ENCODE results near the gene COPS3.

COPS3 gene

GRCh38 chr17:17237026-17237799 lies 43.8 kb downstream of the COPS3 start, which contains the start of gene FLCN:
Gene FLCN, minus strand, starts transcription at chr17:17237168. Its CDS starts 9,031 bp downstream, at chr17:17228137.
- DNase-seq: peak; percentile 44

DNA sequence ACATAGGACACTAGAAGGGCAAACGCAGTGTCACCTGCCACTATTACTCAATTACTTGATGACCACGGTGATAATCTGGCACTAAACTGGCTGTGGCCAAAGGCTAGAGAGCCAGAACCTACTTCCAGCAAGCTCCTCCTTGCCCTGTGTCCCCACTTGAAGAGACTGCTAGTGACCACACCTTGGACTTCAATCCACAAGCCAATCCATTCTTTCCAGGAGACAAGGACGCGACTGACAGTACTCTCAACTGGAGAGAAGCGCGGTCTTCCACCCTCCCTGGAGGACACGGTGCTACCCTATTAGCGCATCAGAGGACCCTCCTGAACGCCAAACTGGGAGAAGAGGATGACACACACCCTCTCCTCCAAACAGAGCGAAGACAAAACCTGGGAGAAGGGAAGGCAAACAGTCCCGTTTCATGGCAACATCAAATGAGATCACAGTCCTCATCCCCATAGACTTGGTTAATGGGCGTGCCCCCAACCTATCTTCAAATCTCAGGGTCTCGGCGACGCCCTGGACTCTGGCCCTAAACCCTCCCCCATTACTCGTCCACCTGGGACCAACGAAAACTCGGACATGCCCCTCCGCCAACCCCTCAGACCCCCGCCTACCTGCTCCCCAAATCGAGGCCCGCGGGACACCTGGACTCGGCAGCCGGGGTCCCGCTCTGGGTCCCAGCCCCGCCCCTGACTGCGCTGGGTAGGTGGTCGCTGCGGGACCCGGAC lies 44.6 kb downstream of the COPS3 start:
- DNase-seq: no peak

GRCh38 chr17:17235212-17236174 lies 45.6 kb downstream of the COPS3 start:
- DNase-seq: no peak

DNA sequence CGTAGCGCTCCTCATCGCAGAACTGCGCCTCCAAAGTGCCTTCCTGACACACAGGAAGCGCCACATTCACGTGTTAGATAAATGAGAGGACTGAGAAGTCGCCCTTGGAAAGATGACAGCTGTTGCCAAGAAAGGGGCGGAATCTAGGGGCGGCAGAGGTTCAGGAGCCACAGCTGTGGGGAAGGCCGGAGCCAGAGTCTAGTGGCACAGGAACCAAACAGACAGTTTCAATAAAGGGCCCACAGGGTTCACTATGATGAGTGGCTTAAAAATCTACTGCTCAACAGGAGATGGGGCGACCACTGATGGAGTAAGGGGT lies 48.8 kb downstream of the COPS3 start:
- DNase-seq: no peak

DNA sequence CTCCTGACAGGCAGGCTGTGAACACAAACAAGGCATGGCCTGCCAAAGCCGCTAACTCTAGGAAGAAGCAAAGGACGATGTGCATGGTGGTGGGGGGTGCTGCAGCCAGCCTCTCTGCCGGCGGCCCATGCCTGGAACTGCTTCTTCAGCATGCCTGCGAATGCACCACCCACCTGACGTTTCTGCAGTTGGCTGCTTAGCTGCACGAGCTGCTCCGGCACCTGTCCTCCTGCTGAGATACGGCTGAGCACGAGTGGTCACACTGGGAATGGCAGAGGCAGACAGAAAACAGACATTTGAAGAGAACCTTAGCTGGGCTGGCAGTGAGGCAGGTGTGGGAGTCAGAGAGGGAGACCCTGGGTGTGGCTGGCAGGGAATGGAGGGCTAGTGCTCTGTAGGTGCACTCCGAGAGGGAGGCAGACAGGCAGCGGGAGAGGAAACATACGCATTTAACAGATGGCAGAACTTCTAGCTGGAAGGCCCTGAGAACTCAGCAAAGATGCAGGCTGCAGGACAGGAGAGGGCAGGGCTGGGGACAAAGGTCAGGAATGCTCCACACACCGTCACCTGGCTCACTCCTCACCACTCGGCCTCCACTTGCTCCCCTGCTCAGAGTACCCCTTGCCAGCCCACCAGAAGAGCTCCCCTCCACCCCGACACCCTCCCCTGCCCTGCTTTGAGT lies 49.3 kb downstream of the COPS3 start:
- no peak for DNase-seq

- no peak for DNase-seq
These were observed 51.3 kb downstream of the COPS3 start for GRCh38 chr17:17229416-17230384.

DNA sequence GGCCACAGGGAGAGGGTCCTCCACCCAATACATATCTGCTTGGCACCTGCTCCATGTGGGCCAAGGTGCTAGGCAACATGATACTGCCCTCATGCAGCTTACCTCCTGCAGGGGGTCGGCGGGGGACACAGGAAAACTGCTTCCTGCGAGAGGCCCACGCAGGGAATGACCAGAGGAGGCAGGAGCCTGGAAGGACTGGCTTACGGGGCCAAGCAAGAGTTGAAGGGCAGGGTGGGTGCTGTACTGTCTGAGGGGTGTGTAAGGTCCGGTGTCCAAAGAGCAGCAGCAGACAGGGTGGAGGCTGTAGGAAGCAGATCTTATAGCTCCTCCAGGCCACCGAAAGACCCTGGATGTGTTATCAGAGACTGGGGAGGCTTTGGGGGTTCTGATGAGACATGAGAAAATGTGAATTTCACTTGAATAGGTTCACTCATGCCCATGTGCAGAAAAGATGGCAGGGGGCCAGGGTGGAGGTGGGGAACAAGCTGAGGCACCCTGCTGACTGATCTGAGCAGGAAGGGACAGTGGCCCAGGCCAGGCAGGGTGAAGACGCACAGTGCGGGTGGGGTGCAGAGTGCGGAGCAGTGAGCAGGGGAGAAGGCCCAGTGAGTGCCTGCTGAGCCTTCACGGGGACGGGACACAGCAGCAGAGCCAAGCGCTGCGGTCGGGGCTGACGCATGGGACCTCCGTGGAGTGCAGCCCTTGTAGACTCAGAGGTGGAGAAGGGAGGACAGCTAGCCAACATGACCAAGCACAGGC lies 52.3 kb downstream of the COPS3 start:
- no peak for DNase-seq

DNA sequence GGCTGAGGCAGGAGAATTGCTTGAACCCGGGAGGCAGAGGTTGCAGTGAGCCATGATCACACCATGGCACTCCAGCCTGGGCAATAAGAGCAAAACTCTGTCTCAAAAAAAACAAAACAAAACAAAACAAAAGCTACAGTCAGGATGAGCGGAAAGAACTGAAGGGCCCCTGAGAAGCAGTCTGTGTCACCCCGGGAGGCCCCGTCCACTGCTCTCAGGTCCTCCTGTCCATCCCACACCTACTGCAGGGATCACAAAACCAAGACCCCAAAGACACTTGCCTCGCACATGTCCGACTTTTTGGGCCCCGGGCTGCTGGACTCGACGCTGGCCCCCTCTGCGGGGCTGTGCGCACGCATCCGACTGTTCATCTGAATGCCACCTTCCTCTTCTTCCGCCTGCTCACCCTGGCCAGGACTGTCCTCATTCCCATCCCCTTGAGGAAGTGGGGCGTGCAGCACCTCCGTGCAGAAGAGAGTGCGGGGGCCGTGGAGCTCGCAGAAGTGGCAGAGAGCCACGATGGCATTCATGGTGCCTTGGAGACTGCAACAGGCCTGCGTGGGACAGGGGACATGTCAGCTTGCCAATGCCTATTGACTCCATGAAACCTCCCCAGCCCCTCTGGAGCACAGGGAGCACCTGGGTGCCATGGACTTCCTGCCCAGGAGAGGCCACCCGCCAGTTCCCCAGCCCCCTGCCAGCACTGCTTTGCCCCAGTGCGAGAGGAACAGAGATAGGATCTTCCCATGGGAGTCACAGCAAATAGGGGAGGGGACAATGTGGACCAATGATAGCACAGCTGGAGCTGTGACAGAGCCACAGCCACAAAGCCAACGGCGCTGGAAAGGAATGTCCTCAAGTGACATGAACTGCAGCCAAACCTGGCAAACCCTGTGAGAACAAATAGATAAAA lies 53.2 kb downstream of the COPS3 start:
- DNase-seq: no peak

GRCh38 chr17:17226451-17227265 lies 54.4 kb downstream of the COPS3 start:
- DNase-seq: no peak

DNA sequence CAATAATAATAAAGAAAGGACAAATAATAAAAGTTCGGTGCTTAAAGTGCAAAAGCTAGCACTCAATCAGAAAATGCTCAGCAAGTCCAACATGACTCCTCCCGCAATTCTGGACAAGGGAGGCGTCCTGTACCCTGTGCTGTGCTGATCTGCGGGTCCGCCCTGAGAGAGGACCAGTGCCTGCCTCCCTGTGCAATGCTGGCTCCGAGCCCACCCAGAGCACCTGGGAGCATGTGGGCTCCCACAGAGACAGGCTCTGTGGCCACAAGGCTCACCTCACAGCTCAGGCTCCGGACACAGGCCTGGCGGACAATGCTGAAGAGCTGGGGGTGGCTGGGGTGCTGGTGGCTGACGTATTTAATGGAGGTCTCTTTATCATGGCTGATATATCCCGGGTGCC lies 55.1 kb downstream of the COPS3 start:
- DNase-seq: no peak

- DNase-seq: no peak
These were observed 56.9 kb downstream of the COPS3 start for GRCh38 chr17:17224137-17224536.

DNA sequence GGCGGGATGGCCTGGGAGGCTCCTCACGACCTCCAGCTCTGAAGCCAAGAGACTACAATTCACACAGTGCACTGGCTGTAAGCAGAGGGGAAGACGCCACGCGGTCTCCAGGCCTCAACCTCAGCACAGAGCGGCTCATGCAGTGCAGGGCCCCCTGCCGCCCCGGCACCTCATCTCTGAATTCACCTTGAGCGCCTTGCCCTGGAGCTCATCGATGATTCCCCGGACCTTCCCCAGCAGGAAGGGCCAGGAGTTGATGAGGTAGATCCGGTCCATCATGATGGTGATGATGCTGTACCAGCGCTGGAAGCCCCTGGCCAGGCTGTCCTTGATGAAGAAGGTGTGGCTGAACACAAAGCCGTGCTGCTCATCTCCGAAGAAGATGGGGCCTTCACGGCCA lies 57.3 kb downstream of the COPS3 start:
- no peak for DNase-seq

DNA sequence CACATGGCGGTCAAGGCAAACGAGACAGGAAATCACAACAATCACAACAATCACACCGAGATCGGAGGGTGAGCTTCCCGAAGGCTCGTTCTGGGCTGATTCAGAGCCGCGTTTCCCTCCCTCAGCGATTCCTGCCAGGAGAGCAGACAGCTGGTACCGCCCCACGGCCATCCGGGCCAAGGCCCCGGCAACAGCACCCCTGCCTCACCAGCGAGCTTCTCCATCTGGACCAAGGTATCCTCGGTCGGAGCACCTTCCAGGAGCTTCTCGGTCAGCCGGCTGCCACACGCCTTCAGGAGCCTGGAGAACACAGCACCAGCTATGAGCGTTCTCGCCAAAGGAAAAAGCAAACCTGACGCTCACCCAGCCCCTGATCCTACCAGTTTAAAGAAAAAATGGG lies 59.7 kb downstream of the COPS3 start:
- no peak for DNase-seq

GRCh38 chr17:17220529-17220928 lies 60.5 kb downstream of the COPS3 start:
- no peak for DNase-seq

DNA sequence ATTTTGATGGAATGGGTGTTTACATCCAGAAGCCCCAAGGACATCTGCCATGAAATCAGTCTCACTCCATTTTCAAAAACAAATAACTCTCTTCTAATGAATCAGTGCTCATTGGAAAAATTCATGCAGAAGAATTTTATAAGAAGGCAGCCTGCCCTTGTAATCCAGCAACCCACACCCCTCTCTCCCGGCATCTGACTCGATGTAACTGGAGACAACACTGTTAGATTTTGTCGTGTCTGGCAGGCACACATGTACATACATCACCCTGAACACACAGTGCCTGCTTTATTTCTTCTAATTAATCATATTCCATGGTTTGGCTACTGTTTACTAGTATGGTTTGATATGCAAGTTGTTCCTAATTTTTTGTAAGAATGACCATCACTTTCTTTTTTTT lies 63.1 kb downstream of the COPS3 start:
- no peak for DNase-seq

DNA sequence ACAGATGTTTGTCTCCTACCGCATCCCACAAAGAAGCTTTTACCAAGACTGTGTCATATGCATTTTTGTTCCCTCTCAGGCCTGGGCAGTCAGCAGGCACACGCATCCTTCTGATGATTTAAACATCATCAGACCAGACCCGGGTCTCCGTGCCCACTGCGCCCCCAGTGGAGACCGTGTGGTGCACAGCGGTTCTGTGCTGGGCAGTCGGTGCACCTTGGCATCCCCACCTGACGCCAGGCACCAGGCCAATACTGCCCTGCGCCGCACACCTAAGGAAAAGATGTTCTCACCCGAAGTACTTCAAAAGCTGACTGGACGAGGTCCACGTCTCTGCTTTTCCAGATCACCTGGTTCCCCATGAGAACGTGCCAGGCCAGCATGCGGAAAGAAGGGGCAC lies 64.3 kb downstream of the COPS3 start:
- no peak for DNase-seq

DNA sequence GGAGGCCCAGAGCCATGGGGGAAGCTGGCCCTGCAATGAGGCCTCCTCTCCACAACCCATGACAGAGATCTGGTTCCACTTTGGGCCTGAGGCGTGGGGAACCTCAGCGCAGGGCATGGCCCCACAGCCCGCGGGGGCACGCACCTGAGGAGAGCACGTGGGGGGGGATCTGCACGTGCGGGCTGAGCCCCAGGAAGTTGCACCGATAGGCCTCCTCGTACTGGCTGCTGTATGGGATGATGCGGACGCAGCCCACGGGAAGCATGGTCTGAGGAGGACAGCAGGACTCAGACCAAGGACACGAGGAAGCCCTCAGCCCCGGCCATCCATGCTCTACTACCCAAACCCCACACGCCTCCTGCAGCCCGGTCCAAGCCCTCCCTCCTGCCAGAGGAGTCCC lies 64.8 kb downstream of the COPS3 start:
- no peak for DNase-seq

DNA sequence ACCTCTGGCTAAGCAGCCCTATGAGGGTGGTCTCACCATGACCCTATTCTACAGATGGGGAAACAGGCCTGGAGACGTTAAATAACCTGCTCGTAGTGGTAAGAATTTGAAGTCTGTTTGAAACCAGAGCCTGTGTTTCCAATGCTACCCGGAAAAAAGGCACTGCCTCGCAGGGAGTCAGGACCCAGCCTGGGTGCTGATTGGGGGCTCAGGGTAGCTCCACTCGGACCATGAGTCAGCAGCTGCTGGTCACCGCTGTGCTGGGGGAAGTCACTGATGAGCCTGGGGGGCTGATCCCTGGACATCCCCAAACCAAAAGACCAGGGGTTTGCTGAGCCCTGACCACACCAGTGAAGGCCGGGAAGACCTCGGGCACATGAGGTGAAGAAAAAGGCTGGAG lies 65.5 kb downstream of the COPS3 start:
- DNase-seq: no peak
